Spleen (tissue), 7 donors: ENCODE measurements around the gene HSPA12A.

ENCODE experiments used
- POLR2A ChIP-seq, 3 donors: fragments of 450-650 bp; IDR thresholded peaks; one replicate each; pipeline ENCODE4 v1.5.1; 2017; ENCODE audit warnings: antibody characterized with exemption in 3 of 3, mild to moderate bottlenecking in 1 of 3
- POLR2AphosphoS5 ChIP-seq, 3 donors: sonication (generic); formaldehyde crosslinking; IDR thresholded peaks; one replicate each; pipeline ENCODE4 v1.5.1; 2017; ENCODE audit warnings: antibody characterized with exemption in 3 of 3
- TF ChIP-seq, protein P1 (sequence below), 11 experiments: fragments of 200-600 bp in 7 of 11; fragments of 450-650 bp in 4 of 11; sonication (generic) in 4 of 11; IDR thresholded peaks in 8 of 11; conservative IDR thresholded peaks in 3 of 11; 1 replicate in 7 of 11; 2 replicates in 4 of 11; pipeline versions ENCODE4 v1.4.0 to v1.8.0; 2016 to 2021; ENCODE audit warnings: antibody characterized with exemption in 11 of 11, inconsistent platforms in 4 of 11, mild to moderate bottlenecking in 1 of 11
- donor health status: DM: no; HTN: no; CAD: no; lungs with moderate emphysema.
- donor health status: DM: no; HTN: no; CAD: no.
- donor health status: DM: no; HTN: no; CAD: no.

DNA sequence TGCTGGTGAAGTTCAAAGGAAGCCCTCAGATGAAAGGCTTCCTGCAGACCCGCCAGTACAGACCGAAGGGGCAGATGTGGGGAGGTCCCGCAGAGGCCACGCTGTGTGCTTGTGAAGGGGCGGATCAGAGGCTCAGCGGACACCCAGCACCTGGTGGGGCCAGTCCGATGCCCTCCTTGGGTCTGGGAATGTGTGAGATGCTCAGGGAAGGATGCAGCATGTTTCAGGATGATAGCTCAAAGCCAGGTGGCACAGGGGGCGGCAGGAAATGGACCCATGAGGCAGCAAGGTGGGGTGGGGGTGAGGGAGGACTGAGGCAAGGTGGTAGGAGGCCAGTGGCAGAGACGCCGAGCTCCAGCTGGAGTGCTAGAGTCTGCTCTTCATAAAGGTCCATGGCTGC is 27.9 kb upstream of the HSPA12A start:
- TF ChIP-seq, protein P1, sequence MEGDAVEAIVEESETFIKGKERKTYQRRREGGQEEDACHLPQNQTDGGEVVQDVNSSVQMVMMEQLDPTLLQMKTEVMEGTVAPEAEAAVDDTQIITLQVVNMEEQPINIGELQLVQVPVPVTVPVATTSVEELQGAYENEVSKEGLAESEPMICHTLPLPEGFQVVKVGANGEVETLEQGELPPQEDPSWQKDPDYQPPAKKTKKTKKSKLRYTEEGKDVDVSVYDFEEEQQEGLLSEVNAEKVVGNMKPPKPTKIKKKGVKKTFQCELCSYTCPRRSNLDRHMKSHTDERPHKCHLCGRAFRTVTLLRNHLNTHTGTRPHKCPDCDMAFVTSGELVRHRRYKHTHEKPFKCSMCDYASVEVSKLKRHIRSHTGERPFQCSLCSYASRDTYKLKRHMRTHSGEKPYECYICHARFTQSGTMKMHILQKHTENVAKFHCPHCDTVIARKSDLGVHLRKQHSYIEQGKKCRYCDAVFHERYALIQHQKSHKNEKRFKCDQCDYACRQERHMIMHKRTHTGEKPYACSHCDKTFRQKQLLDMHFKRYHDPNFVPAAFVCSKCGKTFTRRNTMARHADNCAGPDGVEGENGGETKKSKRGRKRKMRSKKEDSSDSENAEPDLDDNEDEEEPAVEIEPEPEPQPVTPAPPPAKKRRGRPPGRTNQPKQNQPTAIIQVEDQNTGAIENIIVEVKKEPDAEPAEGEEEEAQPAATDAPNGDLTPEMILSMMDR (IDR thresholded peaks at IDR 0.05 in 8 of 11, conservative IDR thresholded peaks at IDR 0.05 in 3 of 11) = no peak
- TF ChIP-seq POLR2AphosphoS5 (IDR thresholded peaks at IDR 0.05) (no peak), POLR2A (IDR thresholded peaks at IDR 0.05) (no peak)
